Measurements from ENCODE around the gene RTP2. TPM values are rescaled to one million over a fixed set of nuclear protein-coding genes. Genes with fewer than 3 reads are reported as not detected.

RTP2 gene
- total RNA-seq, 1 donor from 2014 or later: not detected

DNA sequence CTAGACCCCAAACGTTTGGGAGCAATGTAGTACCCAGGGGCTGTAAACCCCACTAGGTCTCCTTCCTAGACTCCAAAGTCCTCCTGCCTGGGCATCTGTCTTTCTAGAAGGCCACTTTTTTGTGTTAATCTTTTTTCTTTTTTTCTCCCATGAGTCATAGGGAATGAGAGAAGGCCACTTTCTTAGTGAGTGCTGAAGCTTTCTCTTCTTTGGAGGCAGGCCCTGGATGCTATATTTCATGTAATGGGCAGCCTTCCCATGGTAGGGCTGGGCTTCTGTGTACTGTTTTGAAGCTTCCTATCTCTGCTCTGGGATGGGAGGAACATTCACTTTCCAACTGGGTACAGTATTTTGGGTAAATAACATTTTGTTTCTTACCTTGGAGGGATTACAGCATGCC, 15.2 kb upstream of the RTP2 start:
- DNase-seq (ENCODE audit: low read depth) (no peak), FAIRE-seq (no peak)
- no peak overlapping the region for H3K4me3 ChIP-seq (ENCODE audit: low read depth, low read length)
- TF ChIP-seq, protein P1, sequence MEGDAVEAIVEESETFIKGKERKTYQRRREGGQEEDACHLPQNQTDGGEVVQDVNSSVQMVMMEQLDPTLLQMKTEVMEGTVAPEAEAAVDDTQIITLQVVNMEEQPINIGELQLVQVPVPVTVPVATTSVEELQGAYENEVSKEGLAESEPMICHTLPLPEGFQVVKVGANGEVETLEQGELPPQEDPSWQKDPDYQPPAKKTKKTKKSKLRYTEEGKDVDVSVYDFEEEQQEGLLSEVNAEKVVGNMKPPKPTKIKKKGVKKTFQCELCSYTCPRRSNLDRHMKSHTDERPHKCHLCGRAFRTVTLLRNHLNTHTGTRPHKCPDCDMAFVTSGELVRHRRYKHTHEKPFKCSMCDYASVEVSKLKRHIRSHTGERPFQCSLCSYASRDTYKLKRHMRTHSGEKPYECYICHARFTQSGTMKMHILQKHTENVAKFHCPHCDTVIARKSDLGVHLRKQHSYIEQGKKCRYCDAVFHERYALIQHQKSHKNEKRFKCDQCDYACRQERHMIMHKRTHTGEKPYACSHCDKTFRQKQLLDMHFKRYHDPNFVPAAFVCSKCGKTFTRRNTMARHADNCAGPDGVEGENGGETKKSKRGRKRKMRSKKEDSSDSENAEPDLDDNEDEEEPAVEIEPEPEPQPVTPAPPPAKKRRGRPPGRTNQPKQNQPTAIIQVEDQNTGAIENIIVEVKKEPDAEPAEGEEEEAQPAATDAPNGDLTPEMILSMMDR (IDR thresholded peaks at IDR 0.05; ENCODE audit: insufficient read depth, low read length, severe bottlenecking): no peak
- H3K27me3 ChIP-seq (ENCODE audit: control insufficient read depth, insufficient read depth, low read length): no peaks in the 10 kb centered on the region
- peaks cover 5% of the 10 kb centered on the region for H3K36me3 ChIP-seq (ENCODE audit: control insufficient read depth, insufficient read depth, low read length)

DNA sequence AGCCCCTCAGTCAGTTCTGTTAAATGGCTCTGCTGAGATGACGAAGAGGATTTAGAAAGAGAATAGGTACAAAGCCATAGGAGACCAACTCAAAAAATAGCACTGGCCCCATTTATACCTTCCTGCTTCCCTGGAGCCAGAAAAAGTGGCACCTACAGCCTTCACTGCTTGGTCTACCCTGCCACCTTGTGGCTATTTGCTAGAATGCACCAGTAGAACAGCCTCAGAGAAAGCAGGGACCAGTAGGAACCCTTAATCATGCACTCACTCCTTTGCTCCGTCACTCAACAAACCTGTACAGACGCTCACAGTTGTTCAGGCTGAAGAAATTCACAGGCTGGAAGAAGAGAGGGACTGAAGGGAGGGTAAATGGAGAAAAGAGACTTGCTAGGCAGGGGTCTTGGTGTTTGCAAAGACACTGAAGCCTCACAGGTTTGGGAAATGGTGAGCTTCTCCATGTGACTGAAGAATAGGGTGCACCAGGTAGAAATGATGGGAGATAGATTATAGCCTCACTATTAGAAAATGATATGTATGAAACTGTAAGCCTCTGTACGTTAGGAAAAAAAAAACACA, 12.1 kb upstream of the RTP2 start:
- H3K4me3 ChIP-seq (ENCODE audit: low read depth, low read length): no peak overlapping the region
- no peaks in the 10 kb centered on the region for H3K27me3 ChIP-seq (ENCODE audit: control insufficient read depth, insufficient read depth, low read length)
- peak; percentile 72 for DNase-seq (ENCODE audit: low read depth)
- FAIRE-seq: no peak
- no peaks in the 10 kb centered on the region for H3K36me3 ChIP-seq (ENCODE audit: control insufficient read depth, insufficient read depth, low read length)
- TF ChIP-seq, protein P1 (IDR thresholded peaks at IDR 0.05; ENCODE audit: insufficient read depth, low read length, severe bottlenecking): peak; percentile 91

DNA sequence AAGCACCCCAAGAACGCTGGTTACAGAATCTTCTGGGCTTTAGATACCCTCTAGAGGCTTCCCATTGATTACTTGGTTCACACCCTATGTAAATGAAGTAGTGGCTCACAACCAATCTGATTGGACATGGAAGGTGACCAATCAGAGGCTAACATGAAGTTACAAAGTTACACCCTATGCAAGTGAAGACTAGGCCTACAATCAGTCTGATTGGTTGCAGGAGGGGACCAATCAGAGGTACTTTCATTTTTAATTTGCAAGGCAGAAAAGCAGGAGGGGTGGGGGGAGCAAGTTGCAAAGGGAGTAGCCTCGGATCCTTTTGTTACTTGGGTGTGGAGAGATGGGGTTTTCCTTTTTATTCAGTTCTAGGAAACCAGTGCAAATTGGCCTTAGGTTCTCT, 11.1 kb upstream of the RTP2 start:
- H3K36me3 ChIP-seq (ENCODE audit: control insufficient read depth, insufficient read depth, low read length): no peaks in the 10 kb centered on the region
- TF ChIP-seq, protein P1 (IDR thresholded peaks at IDR 0.05; ENCODE audit: insufficient read depth, low read length, severe bottlenecking): no peak
- FAIRE-seq (no peak), DNase-seq (ENCODE audit: low read depth) (peak; percentile 31)
- H3K27me3 ChIP-seq (ENCODE audit: control insufficient read depth, insufficient read depth, low read length): no peaks in the 10 kb centered on the region
- no peak overlapping the region for H3K4me3 ChIP-seq (ENCODE audit: low read depth, low read length)

DNA sequence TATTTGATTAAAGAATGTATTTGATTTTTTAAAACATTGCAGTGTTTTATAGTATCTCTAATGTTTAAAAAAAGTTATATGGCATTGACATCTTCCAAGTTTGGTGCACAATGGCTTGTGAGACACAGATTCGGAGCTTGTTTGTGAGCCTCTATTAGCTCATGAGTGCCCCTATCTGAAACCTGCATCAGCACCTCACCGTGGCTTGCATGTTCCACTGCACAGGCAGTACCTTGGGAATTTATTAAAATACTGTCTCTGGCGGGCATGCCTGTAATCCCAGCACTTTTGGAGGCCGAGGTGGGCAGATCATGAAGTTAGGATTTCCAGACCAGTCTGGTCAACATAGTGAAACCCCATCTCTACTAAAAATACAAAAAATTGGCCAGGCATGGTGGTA, 6.8 kb upstream of the RTP2 start:
- no peak overlapping the region for H3K4me3 ChIP-seq (ENCODE audit: low read depth, low read length)
- FAIRE-seq: no peak
- H3K27me3 ChIP-seq (ENCODE audit: control insufficient read depth, insufficient read depth, low read length): no peaks in the 10 kb centered on the region
- no peak for DNase-seq (ENCODE audit: low read depth)
- TF ChIP-seq, protein P1 (IDR thresholded peaks at IDR 0.05; ENCODE audit: insufficient read depth, low read length, severe bottlenecking): no peak
- no peaks in the 10 kb centered on the region for H3K36me3 ChIP-seq (ENCODE audit: control insufficient read depth, insufficient read depth, low read length)

DNA sequence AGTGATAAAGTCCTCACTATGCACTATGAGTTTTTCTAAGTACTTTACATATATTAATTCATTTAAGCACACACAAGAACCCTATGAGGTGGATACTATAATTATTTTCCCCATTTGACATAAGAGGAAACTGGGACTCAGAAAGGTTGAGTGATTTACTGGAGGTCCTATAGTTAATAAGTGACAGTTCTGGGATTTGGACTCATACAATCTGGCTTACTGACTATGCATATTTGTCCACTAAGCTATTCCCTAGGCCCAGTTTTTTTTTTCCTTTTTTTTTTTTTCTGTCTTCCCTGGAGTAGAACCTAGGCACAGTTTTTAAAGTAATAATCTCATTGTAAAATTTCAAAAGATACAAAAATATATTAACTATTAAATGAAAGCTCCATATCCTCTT, 6.3 kb upstream of the RTP2 start:
- Histone ChIP-seq H3K27me3 (ENCODE audit: control insufficient read depth, insufficient read depth, low read length) (no peaks in the 10 kb centered on the region), H3K4me3 (ENCODE audit: low read depth, low read length) (no peak overlapping the region), H3K36me3 (ENCODE audit: control insufficient read depth, insufficient read depth, low read length) (no peaks in the 10 kb centered on the region)
- FAIRE-seq (no peak), DNase-seq (ENCODE audit: low read depth) (no peak)
- TF ChIP-seq, protein P1 (IDR thresholded peaks at IDR 0.05; ENCODE audit: insufficient read depth, low read length, severe bottlenecking): no peak

DNA sequence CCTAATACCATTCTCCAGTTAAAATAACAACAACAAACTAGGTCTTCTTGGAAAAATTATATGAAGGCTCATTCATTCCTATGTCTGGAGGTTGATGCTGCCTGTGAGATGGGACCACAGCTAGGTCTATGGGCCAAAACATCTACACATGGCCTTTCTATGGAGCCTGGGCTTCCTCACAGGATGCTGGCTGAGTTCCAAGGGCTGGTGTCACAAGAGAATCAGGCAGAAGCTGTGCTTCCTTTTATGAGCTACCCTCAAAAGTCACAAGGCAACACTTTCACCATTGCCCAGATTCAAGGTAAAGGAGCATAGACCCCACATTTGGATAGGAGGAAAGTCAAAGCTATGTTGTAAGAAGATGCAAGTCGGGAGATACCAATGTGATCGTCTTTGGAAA, 4.6 kb upstream of the RTP2 start:
- Histone ChIP-seq H3K27me3 (ENCODE audit: control insufficient read depth, insufficient read depth, low read length) (no peaks in the 10 kb centered on the region), H3K36me3 (ENCODE audit: control insufficient read depth, insufficient read depth, low read length) (no peaks in the 10 kb centered on the region), H3K4me3 (ENCODE audit: low read depth, low read length) (no peak overlapping the region)
- DNase-seq (ENCODE audit: low read depth) (no peak), FAIRE-seq (no peak)
- TF ChIP-seq, protein P1 (IDR thresholded peaks at IDR 0.05; ENCODE audit: insufficient read depth, low read length, severe bottlenecking): no peak

Measured in bronchial epithelial cell (primary cell).